Mucosa of stomach (tissue), 1 donor: ENCODE measurements around the gene RLN2.

Source experiments
- H3K27me3 ChIP-seq: one replicate; pipeline ENCODE4 v1.7.0; 2013; ENCODE audit warnings: mild to moderate bottlenecking, low read length; ENCODE audit not compliant: control insufficient read depth, insufficient read depth
- H3K36me3 ChIP-seq: one replicate; pipeline ENCODE4 v1.7.0; 2013; ENCODE audit warnings: low read length; ENCODE audit not compliant: control insufficient read depth, insufficient read depth
- H3K4me1 ChIP-seq: one replicate; pipeline ENCODE4 v1.7.0; 2013; ENCODE audit warnings: mild to moderate bottlenecking, low read length; ENCODE audit not compliant: control insufficient read depth, insufficient read depth
- H3K4me3 ChIP-seq: one replicate; pipeline ENCODE4 v1.7.0; 2013; ENCODE audit warnings: low read length
- H3K9ac ChIP-seq: one replicate; pipeline ENCODE4 v1.7.0; 2013; ENCODE audit warnings: mild to moderate bottlenecking, low read length, moderate library complexity
- H3K9me3 ChIP-seq: one replicate; pipeline ENCODE4 v1.7.0; 2013; ENCODE audit warnings: mild to moderate bottlenecking, low read length, moderate library complexity; ENCODE audit not compliant: control insufficient read depth
- donor health status: Pancreatic carcinoma.

Gene RLN2

DNA sequence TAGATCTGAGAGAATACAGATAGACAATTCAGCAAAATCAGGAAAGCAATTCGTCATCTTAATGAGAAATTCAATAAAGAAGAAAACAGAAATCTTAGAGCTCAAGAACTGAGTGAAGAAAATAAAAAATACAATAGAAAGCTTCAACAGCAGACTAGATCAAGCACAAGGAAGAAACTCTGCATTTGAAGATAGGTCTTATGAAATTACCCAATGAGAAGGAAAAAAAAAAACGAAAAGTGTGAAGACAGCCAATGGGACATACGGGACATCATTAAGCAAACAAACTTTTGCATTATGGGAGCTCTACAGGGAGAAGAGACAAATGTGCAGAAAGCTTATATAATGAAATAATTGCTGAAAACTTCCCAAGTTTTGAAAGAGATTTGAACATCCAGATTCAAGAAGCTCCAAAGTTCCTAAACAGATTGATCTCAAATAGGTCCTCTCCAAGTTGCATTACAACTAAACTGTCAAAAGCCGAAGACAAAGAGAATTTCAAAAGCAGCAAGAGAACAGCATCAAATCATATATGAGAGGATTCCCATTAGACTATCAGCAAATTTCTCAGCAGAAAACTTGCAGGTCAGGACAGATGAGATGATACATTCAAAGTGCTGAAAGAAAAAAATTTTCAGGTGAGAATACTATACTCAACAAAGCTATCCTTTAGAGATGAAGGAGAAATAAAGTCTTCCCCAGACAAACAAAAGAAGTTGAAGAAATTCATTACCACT, 10.8 kb upstream of the RLN2 start:
- Histone ChIP-seq H3K9ac (no peak overlapping the region), H3K36me3 (no peaks in the 10 kb centered on the region), H3K4me3 (no peak overlapping the region)

GRCh38 chr9:5310851-5311250, 6.3 kb upstream of the RLN2 start:
- no peaks in the 10 kb centered on the region for H3K9me3 ChIP-seq
- H3K9ac ChIP-seq, result no peak overlapping the region
- no peaks in the 10 kb centered on the region for H3K36me3 ChIP-seq
- no peak overlapping the region for H3K4me3 ChIP-seq
- H3K27me3 ChIP-seq, result peaks cover 6% of the 10 kb centered on the region
- no peaks in the 10 kb centered on the region for H3K4me1 ChIP-seq

More for the DNA sequence above, 10.8 kb upstream of the RLN2 start:
- Histone ChIP-seq H3K9me3 (no peaks in the 10 kb centered on the region), H3K4me1 (no peaks in the 10 kb centered on the region), H3K27me3 (no peaks in the 10 kb centered on the region)

- no peaks in the 10 kb centered on the region for H3K9me3 ChIP-seq
- H3K27me3 ChIP-seq, result peaks cover 6% of the 10 kb centered on the region
- H3K4me1 ChIP-seq, result no peaks in the 10 kb centered on the region
- no peaks in the 10 kb centered on the region for H3K36me3 ChIP-seq
- H3K9ac ChIP-seq, result no peak overlapping the region
- H3K4me3 ChIP-seq, result no peak overlapping the region
Measured at GRCh38 chr9:5305741-5306140, 1.2 kb upstream of the RLN2 start.

GRCh38 chr9:5301544-5301943, 3.0 kb downstream of the RLN2 start:
- Histone ChIP-seq H3K9ac (no peak overlapping the region), H3K36me3 (no peaks in the 10 kb centered on the region), H3K27me3 (no peaks in the 10 kb centered on the region), H3K9me3 (no peaks in the 10 kb centered on the region), H3K4me3 (no peak overlapping the region), H3K4me1 (no peaks in the 10 kb centered on the region)

DNA sequence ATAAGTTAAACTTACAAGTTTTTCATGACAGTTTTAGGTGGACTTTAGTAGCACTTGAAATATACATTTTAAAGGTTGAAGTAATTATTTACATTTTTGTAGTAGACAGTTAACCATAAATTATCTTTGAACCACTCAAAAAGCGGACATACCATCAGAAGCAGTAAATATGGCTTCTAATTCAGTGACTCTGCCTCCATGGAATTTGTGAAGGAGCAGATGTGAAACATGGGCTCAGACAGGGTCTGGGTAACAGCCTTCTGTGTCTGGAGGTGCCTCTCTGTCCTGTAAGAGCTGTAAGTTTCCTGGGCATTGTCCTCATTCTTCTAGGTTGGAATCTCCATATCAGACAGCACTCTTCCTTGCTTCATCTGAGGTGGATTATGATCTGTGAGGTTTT, 12.4 kb downstream of the RLN2 start:
- H3K4me3 ChIP-seq, result no peak overlapping the region

GRCh38 chr9:5288591-5288990, 15.9 kb downstream of the RLN2 start:
- Histone ChIP-seq H3K36me3 (no peaks in the 10 kb centered on the region), H3K9me3 (no peaks in the 10 kb centered on the region)

More for the DNA sequence above, 12.4 kb downstream of the RLN2 start:
- Histone ChIP-seq H3K27me3 (no peaks in the 10 kb centered on the region), H3K36me3 (no peaks in the 10 kb centered on the region), H3K9me3 (no peaks in the 10 kb centered on the region), H3K4me1 (no peaks in the 10 kb centered on the region), H3K9ac (no peak overlapping the region)

GRCh38 chr9:5286262-5286661, 18.3 kb downstream of the RLN2 start:
- Histone ChIP-seq H3K27me3 (no peaks in the 10 kb centered on the region), H3K9ac (no peak overlapping the region), H3K4me3 (no peak overlapping the region), H3K36me3 (no peaks in the 10 kb centered on the region), H3K9me3 (no peaks in the 10 kb centered on the region), H3K4me1 (no peaks in the 10 kb centered on the region)

More at GRCh38 chr9:5288591-5288990, 15.9 kb downstream of the RLN2 start:
- Histone ChIP-seq H3K4me3 (no peak overlapping the region), H3K27me3 (no peaks in the 10 kb centered on the region), H3K4me1 (no peaks in the 10 kb centered on the region), H3K9ac (no peak overlapping the region)

- Histone ChIP-seq H3K4me3 (no peak overlapping the region), H3K9me3 (no peaks in the 10 kb centered on the region), H3K9ac (no peak overlapping the region), H3K4me1 (no peaks in the 10 kb centered on the region), H3K36me3 (no peaks in the 10 kb centered on the region), H3K27me3 (no peaks in the 10 kb centered on the region)
Measured at GRCh38 chr9:5278486-5278885, 26.0 kb downstream of the RLN2 start.

DNA sequence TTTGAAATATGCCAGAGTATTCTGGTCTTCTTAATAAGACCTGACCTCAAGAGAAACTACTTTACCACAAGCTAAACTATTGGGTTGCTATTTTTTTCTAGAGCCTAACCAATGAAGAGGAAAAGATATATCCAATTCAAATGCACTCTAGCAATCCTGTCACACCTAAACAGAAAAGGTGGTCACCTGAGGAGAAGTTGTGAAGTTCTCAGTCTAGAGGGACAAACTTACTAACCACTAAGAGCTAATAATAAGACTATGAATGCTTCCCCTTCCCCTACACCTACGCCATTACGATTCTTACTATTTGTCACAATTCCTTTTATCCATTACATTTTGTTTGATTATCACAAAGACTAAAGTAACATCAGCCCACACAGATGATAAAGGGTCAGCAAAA, 29.7 kb downstream of the RLN2 start:
- no peaks in the 10 kb centered on the region for H3K36me3 ChIP-seq
- no peaks in the 10 kb centered on the region for H3K27me3 ChIP-seq

GRCh38 chr9:5269249-5269715, 35.2 kb downstream of the RLN2 start:
- H3K4me1 ChIP-seq, result no peaks in the 10 kb centered on the region
- H3K27me3 ChIP-seq, result no peaks in the 10 kb centered on the region
- H3K9me3 ChIP-seq, result no peaks in the 10 kb centered on the region
- H3K4me3 ChIP-seq, result no peak overlapping the region
- H3K9ac ChIP-seq, result no peak overlapping the region
- H3K36me3 ChIP-seq, result no peaks in the 10 kb centered on the region

More for the DNA sequence above, 29.7 kb downstream of the RLN2 start:
- H3K9ac ChIP-seq, result no peak overlapping the region
- H3K4me1 ChIP-seq, result no peaks in the 10 kb centered on the region
- no peaks in the 10 kb centered on the region for H3K9me3 ChIP-seq
- no peak overlapping the region for H3K4me3 ChIP-seq

GRCh38 chr9:5265939-5266338, 38.6 kb downstream of the RLN2 start:
- H3K27me3 ChIP-seq, result no peaks in the 10 kb centered on the region
- no peaks in the 10 kb centered on the region for H3K9me3 ChIP-seq
- H3K4me3 ChIP-seq, result no peak overlapping the region
- H3K9ac ChIP-seq, result no peak overlapping the region
- H3K36me3 ChIP-seq, result no peaks in the 10 kb centered on the region
- H3K4me1 ChIP-seq, result no peaks in the 10 kb centered on the region

DNA sequence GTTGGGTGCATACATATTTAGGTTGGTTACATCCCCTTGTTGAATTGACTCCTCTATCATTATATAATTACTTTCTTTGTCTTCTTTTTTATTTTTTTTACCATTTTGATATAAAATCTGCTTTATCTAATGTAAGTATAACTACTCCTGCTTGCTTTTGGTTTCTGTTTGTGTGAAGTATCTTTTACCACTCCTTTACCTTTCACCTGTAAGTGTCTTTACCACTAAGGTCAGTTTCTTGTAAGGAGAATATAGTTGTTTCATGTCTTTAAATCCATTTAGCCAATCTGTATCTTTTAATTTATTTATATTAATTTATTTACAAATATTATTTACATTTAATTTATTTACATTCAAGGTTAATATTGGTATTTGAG, 40.3 kb downstream of the RLN2 start:
- Histone ChIP-seq H3K36me3 (no peaks in the 10 kb centered on the region), H3K4me3 (no peak overlapping the region), H3K4me1 (no peaks in the 10 kb centered on the region), H3K9ac (no peak overlapping the region), H3K27me3 (no peaks in the 10 kb centered on the region), H3K9me3 (no peaks in the 10 kb centered on the region)
